HL-60/S4 treated with phorbol 12-myristate 13-acetate at 8.2 ng/mL for 4 days and 3 days (cell line): ENCODE results near the gene CNPY3.
"Not testable (repeated sequence)": the region's sequence is repeated elsewhere in the genome, so short reads cannot be mapped to it uniquely, and the experiment has no call there.

Source experiments
- in situ Hi-C: fragments of 300-500 bp; cut with MboI; formaldehyde crosslinking; loops from 2 replicates; pipeline ENCODE4 v1.15.0; 2022; ENCODE audit warnings: low sequenced_read_pairs

CNPY3 gene

DNA sequence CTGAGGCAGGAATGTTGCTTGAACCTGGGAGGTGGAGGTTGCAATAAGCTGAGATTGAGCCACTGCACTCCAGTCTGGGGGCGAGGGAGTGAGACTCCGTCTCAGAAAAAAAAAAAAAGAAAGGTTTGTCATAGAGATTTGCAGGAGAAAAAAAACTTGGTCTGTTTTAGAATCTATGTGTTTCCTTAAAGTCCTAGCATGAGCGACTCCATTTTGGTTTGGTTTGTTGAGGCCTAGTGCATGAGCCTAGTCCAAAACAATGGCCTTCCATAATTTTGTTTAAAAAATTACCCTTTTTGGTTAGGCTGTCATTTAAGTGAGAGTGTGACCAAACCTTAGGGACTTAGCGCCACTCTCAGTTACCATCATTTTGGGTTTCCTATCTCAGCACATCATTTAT is 23.1 kb downstream of the CNPY3 start:
- in situ Hi-C loops, result no loop called here

DNA sequence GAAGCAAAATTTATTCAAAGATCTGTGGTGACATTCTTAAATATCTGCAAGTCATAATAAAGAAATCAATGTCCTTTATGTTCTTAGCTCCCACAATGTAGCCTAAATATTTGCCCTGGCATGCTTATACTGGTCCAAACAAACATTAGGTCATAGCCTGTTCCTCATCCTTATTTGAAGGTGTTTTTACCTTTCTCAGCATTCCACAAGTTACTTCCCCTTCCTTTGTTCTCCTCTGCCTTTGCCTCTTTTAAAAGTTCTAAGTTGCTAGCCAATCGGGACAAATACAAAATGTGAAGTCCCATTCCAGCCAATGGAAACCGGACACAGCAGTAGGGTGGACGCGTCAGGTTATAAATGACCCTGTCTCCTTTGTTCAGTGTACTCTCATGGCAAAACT is 25.1 kb downstream of the CNPY3 start:
- in situ Hi-C loops, result not testable (repeated sequence)

DNA sequence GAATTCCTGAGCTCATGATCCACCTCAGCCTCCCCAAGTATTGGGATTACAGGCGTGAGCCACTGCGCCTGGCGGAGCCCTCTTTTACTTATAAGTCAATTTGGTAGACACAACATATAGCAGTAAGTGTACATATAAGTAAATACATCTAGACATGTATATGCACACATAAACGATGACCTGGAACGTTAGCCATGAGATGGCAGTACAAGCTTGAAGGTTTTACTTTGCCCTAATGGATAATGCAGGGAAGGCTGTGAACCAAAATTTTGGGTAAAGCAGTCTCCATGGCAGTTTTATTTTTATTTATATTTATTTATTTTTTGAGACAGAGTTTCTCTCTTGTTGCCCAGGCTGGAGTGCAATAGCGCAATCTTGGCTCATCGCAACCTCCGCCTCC is 28.8 kb downstream of the CNPY3 start:
- in situ Hi-C loops, result no loop called here

GRCh38 chr6:42959917-42960242 is 30.6 kb downstream of the CNPY3 start:
- in situ Hi-C loops, result no loop called here

DNA sequence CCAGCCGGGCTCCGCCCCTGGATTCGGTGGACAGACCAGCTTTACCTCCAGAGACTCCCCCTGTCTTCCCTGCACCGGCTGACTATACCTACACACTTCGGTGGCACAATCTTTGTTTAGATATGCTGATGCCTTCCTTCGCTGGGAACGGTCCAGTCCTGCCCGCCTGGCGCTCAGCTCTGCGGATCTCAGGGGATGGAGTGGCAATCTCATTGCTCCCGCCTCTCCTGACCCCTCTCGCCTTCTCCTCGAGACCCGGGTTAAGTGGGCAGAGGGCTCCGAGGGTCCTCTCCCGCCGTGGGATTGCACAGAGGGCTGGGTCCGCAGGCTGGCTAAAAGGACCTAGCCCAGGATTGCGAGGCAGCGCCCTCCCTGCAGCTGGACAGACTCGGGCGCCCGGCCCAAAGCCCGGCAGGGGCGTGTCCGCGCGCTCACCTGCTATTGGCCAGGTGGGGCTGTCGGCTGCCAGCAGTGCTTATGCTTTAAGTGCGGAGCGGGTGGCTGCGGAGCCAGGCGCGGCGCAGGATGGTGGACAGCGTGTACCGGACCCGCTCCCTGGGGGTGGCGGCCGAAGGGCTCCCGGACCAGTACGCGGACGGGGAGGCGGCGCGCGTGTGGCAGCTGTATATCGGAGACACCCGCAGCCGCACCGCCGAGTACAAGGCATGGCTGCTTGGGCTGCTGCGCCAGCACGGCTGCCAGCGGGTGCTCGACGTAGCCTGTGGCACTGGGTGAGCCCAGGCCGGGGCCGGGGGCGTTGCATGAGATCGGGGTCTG is 31.2 kb downstream of the CNPY3 start, which contains the start of gene GNMT:
Gene GNMT (plus strand): TSS at position 512 of the 777 bp plus-strand sequence. CDS start 14 bp downstream, at position 526.
- in situ Hi-C loops, result no loop called here

DNA sequence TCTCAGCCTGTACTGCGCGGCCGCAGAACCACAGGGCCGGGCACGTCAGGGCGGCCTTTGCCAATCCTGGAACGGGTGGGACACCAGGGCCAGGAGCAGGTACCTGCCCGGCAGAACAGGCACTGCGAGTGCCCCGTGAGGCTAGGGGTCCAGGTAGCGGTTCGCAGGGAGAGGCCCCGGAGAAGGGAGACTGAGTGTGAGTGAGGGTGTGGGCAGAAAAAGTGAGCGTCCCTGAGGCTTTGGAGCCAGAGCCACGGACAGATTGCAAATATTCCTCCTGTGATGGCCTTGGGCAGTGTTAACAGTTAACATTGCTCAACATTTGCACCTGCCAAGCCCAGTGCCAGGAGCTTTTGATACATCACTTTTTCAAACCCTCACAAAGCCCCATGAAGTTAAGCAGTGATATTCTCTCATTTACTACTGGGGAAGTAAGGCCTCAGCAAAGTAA is 31.8 kb downstream of the CNPY3 start:
- in situ Hi-C loops, result no loop called here

- in situ Hi-C loops, result no loop called here
Measured at GRCh38 chr6:42962096-42962495, 32.8 kb downstream of the CNPY3 start.

GRCh38 chr6:42962502-42963178 is 33.4 kb downstream of the CNPY3 start:
- in situ Hi-C loops, result no loop called here

- in situ Hi-C loops, result no loop called here
Measured at GRCh38 chr6:42963179-42963854, 34.0 kb downstream of the CNPY3 start.

DNA sequence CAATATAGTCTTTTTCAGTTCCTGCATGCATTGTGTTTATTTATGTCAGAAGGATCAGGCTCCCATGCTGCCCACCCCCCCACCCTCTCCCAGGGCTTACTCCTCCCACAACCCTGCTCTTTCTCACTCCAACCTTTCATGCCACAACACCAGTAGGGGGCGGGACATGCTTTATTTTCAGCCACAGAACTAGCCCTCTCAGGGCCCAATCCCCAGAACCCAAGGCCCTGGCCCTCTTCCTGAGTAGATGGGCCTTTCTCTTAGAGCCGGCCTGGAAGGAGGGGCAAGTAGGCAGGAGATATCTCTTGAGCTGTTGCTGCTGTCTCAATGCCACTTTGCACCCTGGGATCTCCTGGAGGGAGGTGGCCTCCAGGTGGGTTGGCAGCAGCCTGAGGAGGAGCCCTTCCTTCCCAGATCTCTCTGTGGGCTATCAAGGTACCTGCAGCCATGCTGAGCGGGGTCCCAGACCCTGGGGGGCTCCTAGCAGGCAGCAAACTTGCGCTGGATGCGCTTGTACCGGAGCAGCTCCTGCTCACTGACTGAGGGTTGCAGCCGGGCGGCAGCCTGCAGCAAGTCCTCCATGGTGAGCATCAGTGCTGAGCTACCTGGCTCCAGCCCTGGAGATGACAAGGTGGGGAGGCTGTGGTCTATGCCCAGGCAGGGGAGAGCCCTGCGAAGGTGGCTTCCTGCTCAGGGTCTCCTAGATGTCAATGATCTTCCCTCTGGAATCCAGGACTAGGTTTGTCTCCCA is 34.8 kb downstream of the CNPY3 start:
- in situ Hi-C loops, result no loop called here

DNA sequence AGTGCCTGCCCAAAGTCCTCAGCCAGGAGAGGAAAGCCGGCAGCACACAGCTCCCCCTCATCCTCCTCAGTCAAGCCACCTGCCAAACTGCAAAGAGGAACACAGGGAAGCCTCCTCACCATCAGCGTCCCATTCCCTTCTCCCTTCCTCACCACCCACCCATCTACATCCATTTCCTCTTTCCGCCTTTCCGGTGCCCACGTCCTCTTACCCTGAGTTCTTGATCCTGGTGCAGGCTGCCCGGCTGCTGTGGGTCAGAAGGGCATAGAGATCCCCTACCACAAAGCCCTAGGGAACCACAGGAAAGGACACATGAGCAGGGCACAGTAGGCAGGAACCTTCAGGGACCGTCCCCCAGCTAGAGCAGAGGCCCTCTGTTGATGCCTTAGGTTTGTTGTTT is 37.3 kb downstream of the CNPY3 start:
- in situ Hi-C loops, result no loop called here

DNA sequence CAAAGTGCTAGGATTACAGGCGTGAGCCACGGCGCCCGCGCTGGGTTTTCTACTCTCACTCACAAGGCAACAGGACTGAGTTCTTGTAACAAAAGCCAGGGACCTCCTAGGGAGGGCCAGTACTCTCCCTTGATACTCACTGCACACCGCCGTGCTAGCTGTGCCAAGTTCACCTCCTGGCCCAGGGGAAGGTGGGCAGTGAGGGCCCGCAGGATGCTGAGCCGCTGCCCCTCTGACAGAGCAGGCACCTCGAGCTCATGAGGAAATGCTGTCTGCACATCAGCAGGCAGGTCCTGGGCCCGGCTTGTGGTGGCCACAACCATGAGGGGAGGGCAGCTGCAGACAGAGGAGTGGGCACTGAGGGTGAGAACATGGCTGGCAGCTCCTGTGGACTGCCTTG is 37.9 kb downstream of the CNPY3 start:
- in situ Hi-C loops, result no loop called here

DNA sequence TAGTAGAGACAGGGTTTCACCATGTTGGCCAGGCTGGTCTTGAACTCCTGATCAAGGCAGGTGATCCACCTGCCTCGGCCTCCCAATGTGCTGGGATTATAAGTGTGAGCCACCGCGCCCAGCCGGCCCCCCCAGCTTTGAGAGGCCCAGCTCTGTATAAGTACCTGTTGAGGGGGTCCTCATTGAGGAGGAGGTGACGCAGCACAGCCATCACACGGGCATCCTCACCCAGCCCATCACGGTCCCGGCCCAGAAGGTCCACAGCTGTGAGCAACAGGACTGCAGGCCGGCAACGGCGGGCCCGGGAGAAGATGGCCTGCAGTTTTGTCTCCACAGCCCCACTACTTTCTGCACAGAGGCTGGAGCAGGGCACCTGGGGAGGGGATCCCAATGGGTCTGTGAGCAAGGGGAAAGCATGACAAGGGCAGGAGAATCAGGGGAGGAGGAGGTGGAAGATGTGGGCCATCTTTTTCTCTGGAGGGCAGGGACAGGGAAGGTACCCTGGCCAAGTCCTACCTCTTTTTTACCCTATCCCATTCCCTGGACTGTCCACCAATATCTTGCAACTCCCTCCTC is 38.9 kb downstream of the CNPY3 start:
- in situ Hi-C loops, result no loop called here

DNA sequence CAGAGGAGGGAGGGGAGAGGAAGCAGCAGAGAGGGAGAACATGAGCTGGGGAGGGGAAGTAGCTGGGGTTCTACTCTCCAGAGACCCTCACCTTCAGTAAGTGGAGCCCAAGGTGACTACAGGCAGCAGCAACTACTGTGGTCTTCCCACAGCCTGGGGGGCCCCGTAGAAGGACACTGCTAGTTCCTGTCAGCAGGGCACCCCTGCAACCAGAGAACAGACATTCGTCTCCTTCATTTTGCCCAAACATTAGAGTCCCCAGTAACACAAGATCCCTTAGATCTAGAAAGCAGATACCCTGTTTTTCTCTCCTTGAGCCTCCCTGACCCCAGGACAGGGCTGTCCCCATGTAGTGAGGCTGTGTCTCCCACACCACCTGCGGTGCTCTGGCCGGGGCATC is 39.5 kb downstream of the CNPY3 start:
- in situ Hi-C loops, result no loop called here

- in situ Hi-C loops, result no loop called here
Measured at GRCh38 chr6:42969431-42969830, 40.2 kb downstream of the CNPY3 start.

- in situ Hi-C loops, result no loop called here
Measured at GRCh38 chr6:42969934-42970333, 40.7 kb downstream of the CNPY3 start.

GRCh38 chr6:42970871-42971612 is 41.8 kb downstream of the CNPY3 start:
- in situ Hi-C loops, result no loop called here

- in situ Hi-C loops, result no loop called here
Measured at GRCh38 chr6:42971746-42972327, 42.6 kb downstream of the CNPY3 start.

DNA sequence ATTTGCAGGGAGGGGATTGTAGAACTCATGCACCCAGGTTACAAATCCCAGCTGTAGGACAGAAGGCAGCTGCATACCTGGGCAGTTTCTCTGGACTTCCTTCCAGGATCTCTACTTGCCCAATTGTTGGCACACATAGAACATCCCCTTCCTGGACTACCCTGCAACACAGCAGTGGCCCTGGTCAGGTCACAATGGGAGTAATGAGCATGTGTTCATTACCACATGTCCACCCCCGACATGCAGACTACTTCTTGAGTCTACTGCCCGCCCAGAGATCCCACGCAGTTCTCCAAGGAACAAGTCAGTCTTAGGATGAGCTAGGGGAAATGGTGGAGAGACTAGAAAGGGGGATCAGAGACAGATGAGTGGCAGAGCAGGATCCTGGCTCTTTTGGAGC is 44.6 kb downstream of the CNPY3 start:
- in situ Hi-C loops, result no loop called here
